ENCODE data around the gene KNDC1.

- TF ChIP-seq CTCF (IDR thresholded peaks at IDR 0.05; ENCODE audit: extremely low read depth in 1 of 2, insufficient read depth in 1 of 2, low read depth in 1 of 2, low read length in 2 of 2) (no peak), POLR2AphosphoS5 (IDR thresholded peaks at IDR 0.05; ENCODE audit: insufficient read depth, low read depth, low read length) (no peak), EZH2 (IDR thresholded peaks at IDR 0.05; ENCODE audit: borderline replicate concordance, low read depth, low read length, severe bottlenecking) (no peak), MAX (IDR thresholded peaks at IDR 0.05; ENCODE audit: insufficient read depth, insufficient read length) (no peak), POLR2A (IDR thresholded peaks at IDR 0.05; ENCODE audit: low read depth, low read length) (no peak)
Measured at GRCh38 chr10:133231946-133232574, 72.0 kb downstream of the KNDC1 start.
